ENCODE data around the gene ALMS1.
"Not testable (repeated sequence)": the region's sequence is repeated elsewhere in the genome, so short reads cannot be mapped to it uniquely, and the experiment has no call there.

The ALMS1 gene

GRCh38 chr2:73582364-73582763, 196.7 kb downstream of the ALMS1 start:
- CTCF ChIA-PET: interaction anchor here (0.6 kb wide), 1 partner anchor 1948 kb away, joined by 3 read pairs; no protein-coding TSS in a partner anchor
- no peak for DNase-seq (ENCODE audit: low spot score)

DNA sequence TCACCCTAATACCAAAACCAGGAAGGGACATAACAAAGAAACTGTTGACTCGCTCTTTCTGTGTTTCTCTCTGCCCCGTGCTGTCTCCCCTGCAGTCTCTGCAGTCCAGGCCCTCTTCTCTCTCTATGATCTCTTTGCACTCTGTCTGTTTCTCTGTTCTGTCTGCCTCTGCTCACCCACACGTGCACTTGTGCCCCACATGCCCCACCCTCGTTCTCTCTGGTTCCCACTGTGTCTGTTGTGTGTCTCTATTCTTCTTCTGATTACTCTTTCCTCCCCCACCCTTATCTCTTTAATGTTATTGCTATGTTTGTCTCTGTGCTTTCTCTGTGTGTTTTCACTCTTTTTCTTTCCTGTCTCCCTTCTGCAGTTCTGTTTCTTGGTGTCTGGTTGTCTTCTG, 202.5 kb downstream of the ALMS1 start:
- DNase-seq (ENCODE audit: low spot score): no peak
- TF ChIP-seq, protein P1, sequence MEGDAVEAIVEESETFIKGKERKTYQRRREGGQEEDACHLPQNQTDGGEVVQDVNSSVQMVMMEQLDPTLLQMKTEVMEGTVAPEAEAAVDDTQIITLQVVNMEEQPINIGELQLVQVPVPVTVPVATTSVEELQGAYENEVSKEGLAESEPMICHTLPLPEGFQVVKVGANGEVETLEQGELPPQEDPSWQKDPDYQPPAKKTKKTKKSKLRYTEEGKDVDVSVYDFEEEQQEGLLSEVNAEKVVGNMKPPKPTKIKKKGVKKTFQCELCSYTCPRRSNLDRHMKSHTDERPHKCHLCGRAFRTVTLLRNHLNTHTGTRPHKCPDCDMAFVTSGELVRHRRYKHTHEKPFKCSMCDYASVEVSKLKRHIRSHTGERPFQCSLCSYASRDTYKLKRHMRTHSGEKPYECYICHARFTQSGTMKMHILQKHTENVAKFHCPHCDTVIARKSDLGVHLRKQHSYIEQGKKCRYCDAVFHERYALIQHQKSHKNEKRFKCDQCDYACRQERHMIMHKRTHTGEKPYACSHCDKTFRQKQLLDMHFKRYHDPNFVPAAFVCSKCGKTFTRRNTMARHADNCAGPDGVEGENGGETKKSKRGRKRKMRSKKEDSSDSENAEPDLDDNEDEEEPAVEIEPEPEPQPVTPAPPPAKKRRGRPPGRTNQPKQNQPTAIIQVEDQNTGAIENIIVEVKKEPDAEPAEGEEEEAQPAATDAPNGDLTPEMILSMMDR (conservative IDR thresholded peaks at IDR 0.05; ENCODE audit: low read depth): no peak
- POLR2A ChIA-PET (ENCODE audit: low non-redundant PET): no interaction called here
- CTCF ChIA-PET: no interaction called here
- H3K27ac ChIP-seq: no peak overlapping the region

More at GRCh38 chr2:73582364-73582763, 196.7 kb downstream of the ALMS1 start:
- POLR2A ChIA-PET (ENCODE audit: low non-redundant PET): no interaction called here
- no peak overlapping the region for H3K27ac ChIP-seq
- TF ChIP-seq, protein P1 (conservative IDR thresholded peaks at IDR 0.05; ENCODE audit: low read depth): no peak

- TF ChIP-seq, protein P1 (conservative IDR thresholded peaks at IDR 0.05; ENCODE audit: low read depth): no peak
- ChIA-PET POLR2A (ENCODE audit: low non-redundant PET) (no interaction called here), CTCF (no interaction called here)
- no peak overlapping the region for H3K27ac ChIP-seq
- no peak for DNase-seq (ENCODE audit: low spot score)
Measured at GRCh38 chr2:73593680-73594079, 208.0 kb downstream of the ALMS1 start.

- TF ChIP-seq, protein P1 (conservative IDR thresholded peaks at IDR 0.05; ENCODE audit: low read depth): no peak
- no peak for DNase-seq (ENCODE audit: low spot score)
- no peak overlapping the region for H3K27ac ChIP-seq
- POLR2A ChIA-PET (ENCODE audit: low non-redundant PET): no interaction called here
- CTCF ChIA-PET: interaction anchor here (0.6 kb wide), 1 partner anchor 43 kb away, joined by 3 read pairs; no protein-coding TSS in a partner anchor
Measured at GRCh38 chr2:73594251-73594650, 208.6 kb downstream of the ALMS1 start.

DNA sequence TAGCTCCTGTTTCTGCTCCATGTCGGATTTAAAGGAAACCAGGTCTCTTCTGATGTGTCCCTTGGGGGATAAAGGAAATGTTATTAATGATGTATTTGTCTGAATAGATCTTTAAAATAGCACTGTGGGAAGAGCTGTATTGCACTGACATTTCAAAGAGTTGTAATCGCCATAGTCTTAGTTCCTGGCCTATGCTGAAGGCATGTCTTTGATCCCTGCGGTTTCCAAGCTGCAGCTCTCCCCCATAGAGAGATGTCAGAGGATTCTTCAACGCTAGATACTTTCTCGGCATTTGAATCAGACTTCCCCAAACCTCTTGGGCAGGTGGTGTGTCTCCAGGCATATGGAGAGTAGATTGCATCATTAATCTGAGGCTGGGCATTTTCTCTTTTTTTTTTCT, 216.1 kb downstream of the ALMS1 start:
- POLR2A ChIA-PET (ENCODE audit: low non-redundant PET): no interaction called here
- TF ChIP-seq, protein P1 (conservative IDR thresholded peaks at IDR 0.05; ENCODE audit: low read depth): no peak
- no peak overlapping the region for H3K27ac ChIP-seq
- no peak for DNase-seq (ENCODE audit: low spot score)
- CTCF ChIA-PET: no interaction called here

- POLR2A ChIA-PET (ENCODE audit: low non-redundant PET); H3K27ac ChIP-seq; CTCF ChIA-PET: not testable (repeated sequence)
Measured at GRCh38 chr2:73603099-73603588, 217.5 kb downstream of the ALMS1 start.

DNA sequence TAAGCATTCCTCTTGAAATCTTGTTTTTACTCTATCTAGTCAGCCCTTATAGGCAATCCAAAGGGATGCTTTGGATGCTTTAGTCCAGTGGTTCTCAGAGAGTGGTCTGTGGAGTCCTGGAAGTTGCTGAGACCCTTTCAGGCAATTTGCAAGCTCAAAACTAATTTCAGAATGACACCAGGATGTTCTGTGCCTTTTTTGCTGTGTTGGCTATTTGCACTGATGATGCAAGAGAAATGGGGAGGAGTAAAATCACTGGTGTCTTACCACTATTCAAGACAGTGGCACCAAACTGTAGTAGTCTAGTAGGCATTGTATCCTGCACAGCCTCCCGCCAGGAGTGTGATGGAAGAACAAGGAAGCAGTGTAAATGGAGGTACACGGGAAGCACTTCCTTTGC, 219.0 kb downstream of the ALMS1 start:
- DNase-seq (ENCODE audit: low spot score); H3K27ac ChIP-seq; POLR2A ChIA-PET (ENCODE audit: low non-redundant PET); CTCF ChIA-PET: not testable (repeated sequence)

More at GRCh38 chr2:73603099-73603588, 217.5 kb downstream of the ALMS1 start:
- not testable (repeated sequence) for DNase-seq (ENCODE audit: low spot score)

- DNase-seq (ENCODE audit: low spot score): no peak
- TF ChIP-seq, protein P1 (conservative IDR thresholded peaks at IDR 0.05; ENCODE audit: low read depth): no peak
- ChIA-PET CTCF (no interaction called here), POLR2A (ENCODE audit: low non-redundant PET) (no interaction called here)
- no peak overlapping the region for H3K27ac ChIP-seq
Measured at GRCh38 chr2:73610111-73610510, 224.5 kb downstream of the ALMS1 start.
